Immature natural killer cell (primary cell): Measurements from ENCODE around the gene EIF3F. TPM values are rescaled to one million over a fixed set of nuclear protein-coding genes. Genes with fewer than 3 reads are reported as not detected.
A peak's percentile ranks its signal among the peaks of the same experiment; 100 is the strongest.

Source experiments
- DNase-seq, 3 donors: peaks; one replicate each; pipeline ENCODE4 v3.0.0; 2022; ENCODE audit warnings: mixed read lengths in 1 of 3
- H3K27ac Mint-ChIP-seq, 6 donors: one replicate each; pipeline ENCODE4 v1.8.0; 2020; ENCODE audit warnings: mixed read lengths in 6 of 6, mild to moderate bottlenecking in 5 of 6, inconsistent platforms in 4 of 6, moderate library complexity in 3 of 6
- H3K27me3 Mint-ChIP-seq, 3 donors: one replicate each; pipeline ENCODE4 v1.8.0; 2020 to 2021; ENCODE audit warnings: low read depth in 3 of 3, mild to moderate bottlenecking in 3 of 3, mixed read lengths in 3 of 3, moderate library complexity in 3 of 3, inconsistent platforms in 1 of 3
- H3K36me3 Mint-ChIP-seq, 3 donors: one replicate each; pipeline ENCODE4 v1.8.0; 2020; ENCODE audit warnings: mixed read lengths in 3 of 3, inconsistent platforms in 2 of 3, mild to moderate bottlenecking in 2 of 3
- H3K4me1 Mint-ChIP-seq, 2 donors: one replicate each; pipeline ENCODE4 v1.8.0; 2020; ENCODE audit warnings: inconsistent platforms in 2 of 2, mild to moderate bottlenecking in 2 of 2, mixed read lengths in 2 of 2, moderate library complexity in 1 of 2
- H3K4me3 Mint-ChIP-seq, 5 donors: one replicate each; pipeline ENCODE4 v1.8.0; 2020; ENCODE audit warnings: mild to moderate bottlenecking in 5 of 5, mixed read lengths in 5 of 5, inconsistent platforms in 3 of 5, moderate library complexity in 3 of 5
- H3K9me3 Mint-ChIP-seq, 6 donors: one replicate each; pipeline ENCODE4 v1.8.0; 2020; ENCODE audit warnings: mild to moderate bottlenecking in 6 of 6, mixed read lengths in 6 of 6, inconsistent platforms in 4 of 6, moderate library complexity in 3 of 6
- polyA plus RNA-seq, 3 donors: library from polyadenylated mRNA; unstranded; fragments of 300-500 nt; fragmentation: Illumina TruSeq; gene quantifications; one replicate each; pipeline ENCODE4 v1.2.3, GENCODE V29; 2021

Gene EIF3F
- polyA plus RNA-seq, result 100 to 1,000 TPM; 242 to 305 (median 262) TPM

- Mint-ChIP-seq H3K9me3 (no peaks in the 10 kb centered on the region), H3K36me3 (peaks cover 1 to 13% (median 3%) of the 10 kb centered on the region in 3 donors), H3K4me1 (peaks cover 40 to 55% of the 10 kb centered on the region in 2 donors), H3K4me3 (peak within 1 kb of the TSS; percentile 88 to 99 (median 90)), H3K27me3 (peaks cover 0 to 5% (median 4%) of the 10 kb centered on the region in 3 donors), H3K27ac (peak within 1 kb of the TSS; percentile 77 to 97 (median 94))
- DNase-seq, result peak; percentile 95 to 96 (median 96)
Measured at GRCh38 chr11:7986768-7987559, at the start of gene EIF3F. Gene EIF3F, plus strand, starts transcription at chr11:7987337. Its CDS starts 16 bp downstream, at chr11:7987353.

- peaks cover 14 to 22% (median 19%) of the 10 kb centered on the region in 6 donors for H3K9me3 Mint-ChIP-seq
- H3K4me3 Mint-ChIP-seq, result no peak overlapping the region
- H3K36me3 Mint-ChIP-seq, result peaks cover 0 to 4% (median 0%) of the 10 kb centered on the region in 3 donors
- H3K27ac Mint-ChIP-seq, result no peak overlapping the region
- no peak for DNase-seq
- H3K27me3 Mint-ChIP-seq, result peaks cover 2 to 6% (median 4%) of the 10 kb centered on the region in 3 donors
- H3K4me1 Mint-ChIP-seq, result no peaks in the 10 kb centered on the region
Measured at GRCh38 chr11:7941146-7941545, 46.0 kb upstream of the EIF3F start.

- no peak for DNase-seq
- H3K36me3 Mint-ChIP-seq, result peaks cover 0 to 4% (median 0%) of the 10 kb centered on the region in 3 donors
- H3K27me3 Mint-ChIP-seq, result peaks cover 2 to 6% (median 4%) of the 10 kb centered on the region in 3 donors
- peaks cover 14 to 22% (median 19%) of the 10 kb centered on the region in 6 donors for H3K9me3 Mint-ChIP-seq
- no peak within 1 kb of the TSS for H3K27ac Mint-ChIP-seq
- no peak within 1 kb of the TSS for H3K4me3 Mint-ChIP-seq
- no peaks in the 10 kb centered on the region for H3K4me1 Mint-ChIP-seq
Measured at GRCh38 chr11:7941608-7942007, 45.5 kb upstream of the EIF3F start, which contains the start of gene OR10A3. Gene OR10A3, minus strand, starts transcription at chr11:7941708. Its CDS starts 2,188 bp downstream, at chr11:7939520.

- peaks cover 0 to 4% (median 0%) of the 10 kb centered on the region in 3 donors for H3K36me3 Mint-ChIP-seq
- H3K27ac Mint-ChIP-seq, result no peak overlapping the region
- H3K4me3 Mint-ChIP-seq, result no peak overlapping the region
Measured at GRCh38 chr11:7944123-7944522, 43.0 kb upstream of the EIF3F start.

GRCh38 chr11:7949934-7950333 lies 37.2 kb upstream of the EIF3F start:
- H3K4me1 Mint-ChIP-seq, result no peaks in the 10 kb centered on the region

More at GRCh38 chr11:7944123-7944522, 43.0 kb upstream of the EIF3F start:
- H3K27me3 Mint-ChIP-seq, result peaks cover 2 to 6% (median 4%) of the 10 kb centered on the region in 3 donors
- H3K9me3 Mint-ChIP-seq, result peaks cover 11 to 22% (median 19%) of the 10 kb centered on the region in 6 donors
- no peaks in the 10 kb centered on the region for H3K4me1 Mint-ChIP-seq
- no peak for DNase-seq

GRCh38 chr11:7955191-7955590 lies 31.9 kb upstream of the EIF3F start:
- H3K4me1 Mint-ChIP-seq, result no peaks in the 10 kb centered on the region
- H3K4me3 Mint-ChIP-seq, result no peak overlapping the region
- H3K27me3 Mint-ChIP-seq, result peaks cover 0 to 5% (median 0%) of the 10 kb centered on the region in 3 donors
- H3K9me3 Mint-ChIP-seq, result no peaks in the 10 kb centered on the region
- H3K36me3 Mint-ChIP-seq, result no peaks in the 10 kb centered on the region
- no peak overlapping the region for H3K27ac Mint-ChIP-seq
- no peak for DNase-seq

More at GRCh38 chr11:7949934-7950333, 37.2 kb upstream of the EIF3F start:
- Mint-ChIP-seq H3K4me3 (no peak overlapping the region), H3K9me3 (no peaks in the 10 kb centered on the region), H3K27ac (no peak overlapping the region), H3K27me3 (peaks cover 0 to 3% (median 0%) of the 10 kb centered on the region in 3 donors), H3K36me3 (no peaks in the 10 kb centered on the region)
- DNase-seq, result no peak

- Mint-ChIP-seq H3K36me3 (no peaks in the 10 kb centered on the region), H3K27me3 (peaks cover 4 to 15% (median 4%) of the 10 kb centered on the region in 3 donors), H3K9me3 (no peaks in the 10 kb centered on the region), H3K27ac (no peak overlapping the region), H3K4me1 (no peaks in the 10 kb centered on the region), H3K4me3 (no peak overlapping the region)
- DNase-seq, result no peak
Measured at GRCh38 chr11:7964261-7964660, 22.9 kb upstream of the EIF3F start.

GRCh38 chr11:7964873-7965272 lies 22.3 kb upstream of the EIF3F start:
- Mint-ChIP-seq H3K27me3 (peaks cover 4 to 15% (median 4%) of the 10 kb centered on the region in 3 donors), H3K9me3 (no peaks in the 10 kb centered on the region), H3K4me3 (no peak overlapping the region), H3K27ac (no peak overlapping the region), H3K4me1 (no peaks in the 10 kb centered on the region), H3K36me3 (no peaks in the 10 kb centered on the region)
- no peak for DNase-seq

- Mint-ChIP-seq H3K36me3 (no peaks in the 10 kb centered on the region), H3K27ac (no peak within 1 kb of the TSS), H3K4me1 (no peaks in the 10 kb centered on the region), H3K9me3 (no peaks in the 10 kb centered on the region), H3K27me3 (peaks cover 4 to 15% (median 4%) of the 10 kb centered on the region in 3 donors), H3K4me3 (no peak within 1 kb of the TSS)
- no peak for DNase-seq
Measured at GRCh38 chr11:7965386-7965785, 21.8 kb upstream of the EIF3F start, which contains the start of gene NLRP10. Gene NLRP10, minus strand, starts transcription at chr11:7965447. Its CDS starts 1,952 bp downstream, at chr11:7963495.

- peaks cover 4 to 12% (median 4%) of the 10 kb centered on the region in 3 donors for H3K27me3 Mint-ChIP-seq
- no peaks in the 10 kb centered on the region for H3K4me1 Mint-ChIP-seq
- H3K4me3 Mint-ChIP-seq, result no peak overlapping the region
- H3K27ac Mint-ChIP-seq, result no peak overlapping the region
- H3K36me3 Mint-ChIP-seq, result no peaks in the 10 kb centered on the region
- H3K9me3 Mint-ChIP-seq, result no peaks in the 10 kb centered on the region
- DNase-seq, result no peak
Measured at GRCh38 chr11:7967097-7967496, 20.0 kb upstream of the EIF3F start.

- H3K27me3 Mint-ChIP-seq, result peaks cover 4 to 12% (median 4%) of the 10 kb centered on the region in 3 donors
- no peak overlapping the region for H3K27ac Mint-ChIP-seq
Measured at GRCh38 chr11:7967826-7968225, 19.3 kb upstream of the EIF3F start.

GRCh38 chr11:7968686-7969085 lies 18.5 kb upstream of the EIF3F start:
- no peak for DNase-seq
- peaks cover 4 to 15% (median 4%) of the 10 kb centered on the region in 3 donors for H3K27me3 Mint-ChIP-seq

More at GRCh38 chr11:7967826-7968225, 19.3 kb upstream of the EIF3F start:
- Mint-ChIP-seq H3K4me3 (no peak overlapping the region), H3K9me3 (no peaks in the 10 kb centered on the region), H3K4me1 (no peaks in the 10 kb centered on the region), H3K36me3 (no peaks in the 10 kb centered on the region)
- DNase-seq, result no peak

GRCh38 chr11:7969756-7970646 lies 17.1 kb upstream of the EIF3F start:
- H3K27ac Mint-ChIP-seq, result no peak overlapping the region
- no peak overlapping the region for H3K4me3 Mint-ChIP-seq
- H3K36me3 Mint-ChIP-seq, result no peaks in the 10 kb centered on the region

More at GRCh38 chr11:7968686-7969085, 18.5 kb upstream of the EIF3F start:
- no peaks in the 10 kb centered on the region for H3K4me1 Mint-ChIP-seq
- no peak overlapping the region for H3K27ac Mint-ChIP-seq
- no peak overlapping the region for H3K4me3 Mint-ChIP-seq
- H3K36me3 Mint-ChIP-seq, result no peaks in the 10 kb centered on the region
- no peaks in the 10 kb centered on the region for H3K9me3 Mint-ChIP-seq

More at GRCh38 chr11:7969756-7970646, 17.1 kb upstream of the EIF3F start:
- Mint-ChIP-seq H3K27me3 (peaks cover 0 to 12% (median 4%) of the 10 kb centered on the region in 3 donors), H3K4me1 (no peaks in the 10 kb centered on the region), H3K9me3 (no peaks in the 10 kb centered on the region)
- DNase-seq, result no peak
